Breast epithelium (tissue), 4 donors: ENCODE data around the gene SLC9A3. TPM values are rescaled to one million over a fixed set of nuclear protein-coding genes. Genes with fewer than 3 reads are reported as not detected.

ENCODE experiments used
- DNase-seq, 2 donors: peaks; one replicate each; pipeline ENCODE4 v3.0.0-alpha.2; 2019; ENCODE audit warnings: low spot score in 2 of 2
- H3K27ac ChIP-seq, 2 donors: fragments of 200-600 bp; sonication (generic) in 1 of 2; one replicate each; pipeline ENCODE4 v1.5.1; 2016 to 2019; ENCODE audit warnings: mild to moderate bottlenecking in 1 of 2
- H3K27me3 ChIP-seq, 2 donors: fragments of 200-600 bp; sonication (generic) in 1 of 2; one replicate each; pipeline versions ENCODE4 v1.5.1 to v1.6.0; 2017 to 2019; ENCODE audit warnings: control low read depth in 1 of 2, mild to moderate bottlenecking in 1 of 2
- H3K36me3 ChIP-seq: fragments of 200-600 bp; one replicate; pipeline ENCODE4 v1.5.1; 2019
- H3K4me1 ChIP-seq, 2 donors: fragments of 200-600 bp; sonication (generic); one replicate each; pipeline ENCODE4 v1.5.1; 2016 to 2019; ENCODE audit warnings: control low read depth in 1 of 2
- H3K4me3 ChIP-seq, 3 donors: fragments of 200-600 bp; sonication (generic); 1 replicate in 2 of 3; 2 replicates in 1 of 3; pipeline ENCODE4 v1.5.1; 2016 to 2019; ENCODE audit warnings: mild to moderate bottlenecking in 3 of 3, moderate library complexity in 2 of 3
- H3K9me3 ChIP-seq, 2 donors: fragments of 200-600 bp; sonication (generic) in 1 of 2; one replicate each; pipeline ENCODE4 v1.5.1; 2016 to 2019; ENCODE audit warnings: control low read depth in 1 of 2
- POLR2A ChIP-seq: fragments of 450-650 bp; IDR thresholded peaks from one replicate; pipeline ENCODE4 v1.6.1; 2016; ENCODE audit warnings: antibody characterized with exemption, mild to moderate bottlenecking, moderate library complexity
- POLR2AphosphoS5 ChIP-seq, 3 donors: sonication (generic); formaldehyde crosslinking; IDR thresholded peaks; one replicate each; pipeline ENCODE4 v1.6.1; 2017; ENCODE audit warnings: antibody characterized with exemption in 3 of 3
- intact Hi-C: fragments of 100-400 bp; cut with DNase I; formaldehyde crosslinking; loops from one replicate; pipeline ENCODE4 v1.15.1; 2023; ENCODE audit warnings: low total_unique reads
- total RNA-seq, 3 donors: library from RNA; depleted of rRNA; stranded (reverse); fragments of >200 nt; gene quantifications; one replicate each; pipeline ENCODE4 v1.1.0, GENCODE V29; 2016
- TF ChIP-seq, protein P1 (sequence below), 3 donors: fragments of 450-650 bp; IDR thresholded peaks; one replicate each; pipeline ENCODE4 v1.5.1; 2016 to 2017; ENCODE audit warnings: antibody characterized with exemption in 3 of 3, mild to moderate bottlenecking in 3 of 3, moderate library complexity in 3 of 3

SLC9A3 gene
- total RNA-seq, 3 donors from 2014 or later: 1.1 to 5.6 (median 2.3) TPM

DNA sequence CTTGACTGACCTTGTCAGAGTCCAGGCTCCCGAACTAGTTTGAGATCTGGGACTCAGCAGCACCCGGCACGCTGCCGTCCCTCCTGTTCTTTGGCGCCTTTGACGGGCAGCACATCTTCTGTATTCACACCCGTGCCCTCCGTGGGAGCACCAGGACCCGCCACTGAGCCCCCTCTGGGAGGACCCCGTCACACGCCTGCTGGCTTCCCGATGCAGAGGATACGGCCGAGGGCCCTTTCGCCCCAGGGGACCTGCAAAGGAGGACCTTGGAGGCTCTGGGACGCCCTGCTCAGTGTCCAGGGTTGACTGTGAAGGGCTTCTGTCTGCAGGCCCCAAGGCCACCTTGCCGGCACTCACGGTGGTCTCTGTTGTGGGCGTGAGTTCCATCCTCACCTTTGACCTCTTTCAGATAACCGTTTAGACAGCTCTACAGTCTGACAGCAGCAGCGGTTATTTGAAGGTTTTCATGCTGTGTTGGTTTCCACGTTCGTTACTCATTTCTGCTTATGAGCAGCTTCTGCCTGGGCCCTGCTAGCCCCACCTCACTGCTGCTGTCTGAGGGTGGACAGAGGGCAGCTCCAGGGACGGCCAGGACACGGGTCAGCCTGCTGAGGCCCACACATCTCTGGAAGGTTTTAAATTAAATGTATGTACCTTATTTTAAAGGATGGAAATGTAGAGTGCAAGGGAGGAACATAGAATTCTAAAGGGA is 93.9 kb downstream of the SLC9A3 start:
- Histone ChIP-seq H3K9me3 (no peaks in the 10 kb centered on the region), H3K27me3 (no peaks in the 10 kb centered on the region), H3K27ac (no peak overlapping the region), H3K4me3 (no peak overlapping the region), H3K36me3 (no peaks in the 10 kb centered on the region), H3K4me1 (no peaks in the 10 kb centered on the region)
- intact Hi-C loops: no loop called here
- TF ChIP-seq POLR2AphosphoS5 (IDR thresholded peaks at IDR 0.05): no peak
- no peak for TF ChIP-seq POLR2A
- TF ChIP-seq, protein P1, sequence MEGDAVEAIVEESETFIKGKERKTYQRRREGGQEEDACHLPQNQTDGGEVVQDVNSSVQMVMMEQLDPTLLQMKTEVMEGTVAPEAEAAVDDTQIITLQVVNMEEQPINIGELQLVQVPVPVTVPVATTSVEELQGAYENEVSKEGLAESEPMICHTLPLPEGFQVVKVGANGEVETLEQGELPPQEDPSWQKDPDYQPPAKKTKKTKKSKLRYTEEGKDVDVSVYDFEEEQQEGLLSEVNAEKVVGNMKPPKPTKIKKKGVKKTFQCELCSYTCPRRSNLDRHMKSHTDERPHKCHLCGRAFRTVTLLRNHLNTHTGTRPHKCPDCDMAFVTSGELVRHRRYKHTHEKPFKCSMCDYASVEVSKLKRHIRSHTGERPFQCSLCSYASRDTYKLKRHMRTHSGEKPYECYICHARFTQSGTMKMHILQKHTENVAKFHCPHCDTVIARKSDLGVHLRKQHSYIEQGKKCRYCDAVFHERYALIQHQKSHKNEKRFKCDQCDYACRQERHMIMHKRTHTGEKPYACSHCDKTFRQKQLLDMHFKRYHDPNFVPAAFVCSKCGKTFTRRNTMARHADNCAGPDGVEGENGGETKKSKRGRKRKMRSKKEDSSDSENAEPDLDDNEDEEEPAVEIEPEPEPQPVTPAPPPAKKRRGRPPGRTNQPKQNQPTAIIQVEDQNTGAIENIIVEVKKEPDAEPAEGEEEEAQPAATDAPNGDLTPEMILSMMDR (IDR thresholded peaks at IDR 0.05): no peak
- DNase-seq: no peak

DNA sequence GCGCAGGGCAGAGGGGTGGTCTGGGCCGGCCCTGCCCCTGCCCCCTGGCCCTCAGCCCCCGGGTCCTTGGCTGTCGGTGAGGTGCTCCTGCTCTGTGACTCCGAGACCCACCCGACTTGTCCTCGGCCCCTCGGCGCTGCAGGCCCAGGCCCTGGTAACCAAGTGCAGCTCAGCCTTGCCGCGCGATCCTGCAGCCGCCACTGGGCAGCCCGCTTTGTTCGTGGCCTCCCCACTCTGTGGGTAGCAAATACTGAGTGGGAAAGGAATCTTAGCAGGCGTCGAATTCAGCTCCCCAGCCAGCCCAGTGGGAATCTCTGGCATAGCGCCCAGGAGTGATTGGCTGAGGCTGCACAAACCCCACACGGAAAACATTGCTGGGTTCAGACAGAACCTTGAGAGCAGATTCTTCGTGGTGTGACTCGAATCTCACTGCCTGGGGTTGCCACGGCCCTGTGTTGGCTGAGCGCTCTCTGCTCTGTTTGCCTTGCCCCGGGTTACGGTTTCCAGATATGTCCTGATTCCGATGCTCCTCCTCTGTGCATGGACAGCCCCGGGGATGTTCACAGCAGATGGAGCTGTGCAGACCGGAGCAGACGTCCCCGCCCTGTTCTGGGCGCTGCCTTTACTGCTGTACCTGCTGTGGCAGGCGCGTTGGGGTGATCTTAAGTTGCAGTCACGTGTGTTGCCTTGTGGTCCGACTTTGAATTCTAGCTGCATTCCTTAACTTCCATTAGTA is 94.6 kb downstream of the SLC9A3 start:
- Histone ChIP-seq H3K4me1 (no peaks in the 10 kb centered on the region), H3K27ac (no peak overlapping the region), H3K36me3 (no peaks in the 10 kb centered on the region), H3K4me3 (peak overlapping the region in 1 of 3 donors; percentile 49), H3K27me3 (no peaks in the 10 kb centered on the region), H3K9me3 (no peaks in the 10 kb centered on the region)
- DNase-seq: no peak
- TF ChIP-seq POLR2AphosphoS5 (IDR thresholded peaks at IDR 0.05) (no peak), POLR2A (no peak)
- intact Hi-C loops: no loop called here

DNA sequence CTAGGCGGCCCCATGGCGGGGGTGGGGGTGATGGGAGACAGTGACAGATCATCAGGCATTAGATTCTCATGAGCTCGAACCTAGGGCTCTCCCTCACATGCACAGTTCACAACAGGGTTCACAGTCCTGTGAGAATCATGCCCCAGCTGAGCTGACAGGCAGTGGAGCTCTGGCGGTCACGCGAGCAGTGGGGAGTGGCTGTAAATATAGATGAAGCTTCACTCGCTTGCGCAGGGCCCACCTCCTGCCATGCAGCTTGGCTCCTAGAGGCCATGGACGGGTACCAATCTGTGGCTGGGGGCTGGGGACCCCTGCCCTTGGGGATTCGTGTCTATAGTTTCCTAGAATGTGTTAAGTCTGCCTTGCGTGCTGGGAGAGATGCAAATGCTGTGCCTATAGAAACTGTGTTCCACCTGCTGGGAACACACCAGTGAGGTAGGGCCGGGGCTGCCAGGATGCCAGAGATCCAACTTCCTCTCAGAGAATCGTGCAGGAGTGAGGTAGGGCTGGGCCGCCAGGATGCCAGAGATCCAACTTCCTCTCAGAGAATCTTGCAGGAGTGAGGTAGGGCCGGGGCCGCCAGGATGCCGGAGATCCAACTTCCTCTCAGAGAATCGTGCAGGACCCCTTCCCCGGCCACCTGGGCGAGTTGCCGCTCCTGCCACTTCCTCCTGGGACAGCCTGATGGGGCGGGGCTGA is 95.3 kb downstream of the SLC9A3 start:
- DNase-seq: no peak
- Histone ChIP-seq H3K27ac (no peak overlapping the region), H3K4me1 (no peaks in the 10 kb centered on the region), H3K36me3 (no peaks in the 10 kb centered on the region), H3K27me3 (no peaks in the 10 kb centered on the region), H3K4me3 (no peak overlapping the region), H3K9me3 (no peaks in the 10 kb centered on the region)
- TF ChIP-seq POLR2AphosphoS5 (IDR thresholded peaks at IDR 0.05): no peak
- TF ChIP-seq, protein P1 (IDR thresholded peaks at IDR 0.05): no peak
- intact Hi-C loops: no loop called here

DNA sequence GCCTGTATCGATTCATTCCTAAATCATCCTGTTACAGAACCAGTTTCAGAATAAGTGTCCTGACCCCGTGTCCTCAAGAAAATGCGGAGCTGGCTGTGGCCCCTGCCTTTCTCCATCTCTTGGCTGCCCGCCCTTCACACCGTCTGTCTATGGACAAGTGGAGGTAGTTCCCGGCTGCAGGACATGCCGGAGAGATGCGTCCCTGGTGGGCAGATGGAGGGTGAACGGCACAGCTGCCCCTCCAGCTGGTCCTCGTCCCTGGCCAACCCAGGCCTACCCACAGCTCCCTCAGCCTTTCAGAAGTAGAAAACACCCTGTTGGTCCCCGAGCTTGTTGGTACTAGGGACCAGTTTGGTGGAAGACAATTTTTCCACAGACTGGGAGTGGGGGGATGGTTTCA is 96.0 kb downstream of the SLC9A3 start:
- TF ChIP-seq, protein P1 (IDR thresholded peaks at IDR 0.05): no peak
- TF ChIP-seq POLR2AphosphoS5 (IDR thresholded peaks at IDR 0.05): no peak
- TF ChIP-seq POLR2A: no peak
- no peak overlapping the region for H3K27ac ChIP-seq
- no peaks in the 10 kb centered on the region for H3K9me3 ChIP-seq
- H3K36me3 ChIP-seq: no peaks in the 10 kb centered on the region
- no peaks in the 10 kb centered on the region for H3K4me1 ChIP-seq
- no peaks in the 10 kb centered on the region for H3K27me3 ChIP-seq
- no peak overlapping the region for H3K4me3 ChIP-seq
- DNase-seq: no peak
- intact Hi-C loops: no loop called here

DNA sequence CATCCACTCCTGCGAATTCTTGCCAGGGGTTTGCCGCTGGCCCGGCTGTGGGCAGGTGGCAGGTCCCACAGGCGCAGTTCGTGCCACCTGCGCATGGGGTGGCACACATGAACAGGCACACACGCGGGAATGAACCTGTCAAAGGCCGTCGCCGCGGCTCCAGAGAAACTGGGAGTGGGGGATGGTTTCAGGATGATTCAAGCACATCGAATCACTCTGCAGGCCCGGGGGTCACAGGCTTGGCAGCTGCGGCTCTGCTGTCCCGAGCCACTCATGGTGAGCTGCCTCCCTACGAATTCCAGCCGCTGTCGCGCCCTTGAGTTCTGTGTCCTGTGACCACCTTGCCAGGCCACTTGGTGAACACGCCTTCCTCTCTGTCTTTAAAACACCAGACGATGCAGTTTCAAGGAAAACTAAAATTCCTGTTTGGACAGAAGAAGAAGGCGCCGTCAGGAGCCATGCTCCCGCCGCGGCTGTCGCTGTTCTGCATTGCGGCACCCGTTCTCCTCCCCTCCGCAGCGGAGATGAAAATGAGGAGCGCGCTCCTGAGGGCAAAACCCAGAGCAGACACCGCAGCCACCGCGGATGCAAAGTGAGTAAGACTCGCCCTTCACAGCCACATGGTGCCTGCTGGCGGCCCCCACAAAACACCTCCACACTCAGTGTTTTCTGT is 96.7 kb downstream of the SLC9A3 start:
- no peak for DNase-seq
- H3K4me3 ChIP-seq: no peak overlapping the region
- no peaks in the 10 kb centered on the region for H3K4me1 ChIP-seq
- no peaks in the 10 kb centered on the region for H3K36me3 ChIP-seq
- intact Hi-C loops: no loop called here
- TF ChIP-seq POLR2A (no peak), POLR2AphosphoS5 (IDR thresholded peaks at IDR 0.05) (no peak)
- TF ChIP-seq, protein P1 (IDR thresholded peaks at IDR 0.05): no peak
- H3K27ac ChIP-seq: no peak overlapping the region
- H3K27me3 ChIP-seq: no peaks in the 10 kb centered on the region
- no peaks in the 10 kb centered on the region for H3K9me3 ChIP-seq
